Heart left ventricle (tissue), 16 donors: ENCODE measurements around the gene NGLY1. TPM values are rescaled to one million over a fixed set of nuclear protein-coding genes. Genes with fewer than 3 reads are reported as not detected.

ENCODE experiments used
- ATAC-seq, 4 donors: fragments of 200-7000 bp; cut with Tn5 transposase; one replicate each; pipeline ENCODE4 v1.9.1; 2020 to 2022; ENCODE audit warnings: moderate library complexity in 4 of 4, mild to moderate bottlenecking in 3 of 4, moderate number of reproducible peaks in 1 of 4
- DNase-seq, 5 donors: peaks; one replicate each; pipeline ENCODE4 v3.0.0-alpha.2; 2020
- H3K27ac ChIP-seq, 12 donors: fragments of 200-600 bp; sonication (generic) in 4 of 12; one replicate each; pipeline versions ENCODE4 v1.5.0 to v1.8.0; 2016 to 2022; ENCODE audit warnings: mild to moderate bottlenecking in 2 of 12
- H3K27me3 ChIP-seq, 9 donors: fragments of 200-600 bp; sonication (generic) in 2 of 9; one replicate each; pipeline versions ENCODE4 v1.5.1 to v1.8.0; 2016 to 2022; ENCODE audit warnings: mild to moderate bottlenecking in 3 of 9
- H3K36me3 ChIP-seq, 9 donors: fragments of 200-600 bp; sonication (generic) in 2 of 9; one replicate each; pipeline versions ENCODE4 v1.5.0 to v1.8.0; 2018 to 2022; ENCODE audit warnings: mild to moderate bottlenecking in 2 of 9
- H3K4me1 ChIP-seq, 12 donors: fragments of 200-600 bp; sonication (generic) in 4 of 12; one replicate each; pipeline versions ENCODE4 v1.5.0 to v1.8.0; 2016 to 2022; ENCODE audit warnings: mild to moderate bottlenecking in 3 of 12
- H3K4me3 ChIP-seq, 12 donors: fragments of 200-600 bp; sonication (generic) in 4 of 12; one replicate each; pipeline versions ENCODE4 v1.5.0 to v1.8.0; 2017 to 2022; ENCODE audit warnings: mild to moderate bottlenecking in 9 of 12, moderate library complexity in 4 of 12
- H3K9me3 ChIP-seq, 12 donors: fragments of 200-600 bp; sonication (generic) in 4 of 12; one replicate each; pipeline versions ENCODE4 v1.5.0 to v1.8.0; 2016 to 2022; ENCODE audit warnings: mild to moderate bottlenecking in 1 of 12
- POLR2A ChIP-seq, 2 donors: fragments of 450-650 bp; IDR thresholded peaks; one replicate each; pipeline ENCODE4 v1.6.1; 2017; ENCODE audit warnings: antibody characterized with exemption in 2 of 2, mild to moderate bottlenecking in 2 of 2, moderate library complexity in 2 of 2
- WGBS, 4 donors: extraction: QIAGEN DNeasy Blood & Tissue Kit in 2 of 4; methylation state at CpG; one replicate each; pipeline versions ENCODE4 v1.1.5 to v1.1.7; 2013 to 2018; 5-methylcytosine and 5-hydroxymethylcytosine counted together
- intact Hi-C, 10 donors: fragments of 100-400 bp; cut with DNase I; formaldehyde crosslinking; loops; one replicate each; pipeline versions ENCODE4 v1.11.1 to v1.14.2; 2022
- long read RNA-seq, 3 donors: library from polyadenylated mRNA; unstranded; transcript quantifications; one replicate each; pipeline ENCODE4 v2.0.0, GENCODE V29; 2020 to 2021
- polyA plus RNA-seq, 2 donors: library from polyadenylated mRNA; stranded (reverse); fragments of 200-250 nt; gene quantifications; one replicate each; pipeline ENCODE4 v1.2.3, GENCODE V29; 2013
- total RNA-seq, 9 donors: library from RNA; depleted of rRNA in 2 of 9; stranded (reverse); fragments of >200 nt in 2 of 9; fragmentation: NEBNext Ultra II Directional in 3 of 9; extraction: Animal tissue kit (Norgen Biotek cat#: 25700) in 3 of 9; gene quantifications; one replicate each; pipeline versions ENCODE4 v1.1.0 to v1.2.4, GENCODE V29; 2016 to 2023
- TF ChIP-seq, protein P1 (sequence below), 12 donors: fragments of 200-600 bp; sonication (generic) in 4 of 12; IDR thresholded peaks; one replicate each; pipeline versions ENCODE4 v1.5.0 to v1.8.0; 2018 to 2022; ENCODE audit warnings: antibody characterized with exemption in 12 of 12, mild to moderate bottlenecking in 5 of 12
- donor health status: ischemic (EF 13 %, LVEDD 7.1; RV severe dilation, severe dysfunction).
- donor health status: healthy with polysubstance abuse.
- donor health status: DM: no; HTN: yes; CAD: no.
- donor health status: DM: no; HTN: no; CAD: no.
- donor health status: ischemic (EF 25% LVEDD 6.9; RV normal size, moderate dysfunction).
- donor health status: ischemic (EF 25% LVEDD 5.7; RV mildly dilated, moderate dysfunction).
- donor health status: healthy.
- donor health status: DM: yes; HTN: yes; CAD: no.
- donor health status: ischemic (EF 35%, LVEDD 5.7; RV mildly dilated, moderate dysfunction).
- donor health status: nonischemic (EF 11% LVEDD 7.7; RV severe dilation, severe dysfunction).
- donor health status: DM: yes; HTN: yes; CAD: no.
- donor health status: PGD.
- donor health status: ischemic (EF 29% LVEDD 5.4; RV normal size, mild dysfunction).
- donor health status: nonischemic (EF 23%, LVEDD 6.1; RV moderate dilation, normal function).

NGLY1 gene, protein sequence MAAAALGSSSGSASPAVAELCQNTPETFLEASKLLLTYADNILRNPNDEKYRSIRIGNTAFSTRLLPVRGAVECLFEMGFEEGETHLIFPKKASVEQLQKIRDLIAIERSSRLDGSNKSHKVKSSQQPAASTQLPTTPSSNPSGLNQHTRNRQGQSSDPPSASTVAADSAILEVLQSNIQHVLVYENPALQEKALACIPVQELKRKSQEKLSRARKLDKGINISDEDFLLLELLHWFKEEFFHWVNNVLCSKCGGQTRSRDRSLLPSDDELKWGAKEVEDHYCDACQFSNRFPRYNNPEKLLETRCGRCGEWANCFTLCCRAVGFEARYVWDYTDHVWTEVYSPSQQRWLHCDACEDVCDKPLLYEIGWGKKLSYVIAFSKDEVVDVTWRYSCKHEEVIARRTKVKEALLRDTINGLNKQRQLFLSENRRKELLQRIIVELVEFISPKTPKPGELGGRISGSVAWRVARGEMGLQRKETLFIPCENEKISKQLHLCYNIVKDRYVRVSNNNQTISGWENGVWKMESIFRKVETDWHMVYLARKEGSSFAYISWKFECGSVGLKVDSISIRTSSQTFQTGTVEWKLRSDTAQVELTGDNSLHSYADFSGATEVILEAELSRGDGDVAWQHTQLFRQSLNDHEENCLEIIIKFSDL
- total RNA-seq = 10 to 100 TPM; 18.5 to 41.0 (median 31.0) TPM
- 10 to 100 TPM; 22.3 to 40.2 TPM for polyA plus RNA-seq
- long read RNA-seq, donor 1, transcript NGLY1-202 (12 exons, 2,473 nt) = major isoform, 110 of 131 reads
- long read RNA-seq, donor 1, partial matches to known transcripts = 4 of 131 reads
- long read RNA-seq, donor 1, other reads (novel, unspliced or antisense) = 15 of 131 reads
- long read RNA-seq, donor 2, transcript NGLY1-202 (12 exons, 2,473 nt) = major isoform, 372 of 444 reads
- long read RNA-seq, donor 2, partial matches to known transcripts = 11 of 444 reads
- long read RNA-seq, donor 2, other reads (novel, unspliced or antisense) = 59 of 444 reads
- long read RNA-seq, donor 3, transcript NGLY1-202 (12 exons, 2,473 nt) = major isoform, 156 of 178 reads
- long read RNA-seq, donor 3, partial matches to known transcripts = 1 of 178 reads
- long read RNA-seq, donor 3, other reads (novel, unspliced or antisense) = 21 of 178 reads

- no peaks in the 10 kb centered on the region for H3K27me3 ChIP-seq
- TF ChIP-seq POLR2A (IDR thresholded peaks at IDR 0.05) = peak in 1 of 2 donors; percentile 96
- TF ChIP-seq, protein P1, sequence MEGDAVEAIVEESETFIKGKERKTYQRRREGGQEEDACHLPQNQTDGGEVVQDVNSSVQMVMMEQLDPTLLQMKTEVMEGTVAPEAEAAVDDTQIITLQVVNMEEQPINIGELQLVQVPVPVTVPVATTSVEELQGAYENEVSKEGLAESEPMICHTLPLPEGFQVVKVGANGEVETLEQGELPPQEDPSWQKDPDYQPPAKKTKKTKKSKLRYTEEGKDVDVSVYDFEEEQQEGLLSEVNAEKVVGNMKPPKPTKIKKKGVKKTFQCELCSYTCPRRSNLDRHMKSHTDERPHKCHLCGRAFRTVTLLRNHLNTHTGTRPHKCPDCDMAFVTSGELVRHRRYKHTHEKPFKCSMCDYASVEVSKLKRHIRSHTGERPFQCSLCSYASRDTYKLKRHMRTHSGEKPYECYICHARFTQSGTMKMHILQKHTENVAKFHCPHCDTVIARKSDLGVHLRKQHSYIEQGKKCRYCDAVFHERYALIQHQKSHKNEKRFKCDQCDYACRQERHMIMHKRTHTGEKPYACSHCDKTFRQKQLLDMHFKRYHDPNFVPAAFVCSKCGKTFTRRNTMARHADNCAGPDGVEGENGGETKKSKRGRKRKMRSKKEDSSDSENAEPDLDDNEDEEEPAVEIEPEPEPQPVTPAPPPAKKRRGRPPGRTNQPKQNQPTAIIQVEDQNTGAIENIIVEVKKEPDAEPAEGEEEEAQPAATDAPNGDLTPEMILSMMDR (IDR thresholded peaks at IDR 0.05) = peak in 6 of 12 donors; percentile 18 to 43 (median 30)
Measured at GRCh38 chr3:25782938-25783660, at the start of gene NGLY1. TSS of gene NGLY1 (minus strand) at chr3:25783443. CDS start at chr3:25783390, 53 bp downstream.

DNA sequence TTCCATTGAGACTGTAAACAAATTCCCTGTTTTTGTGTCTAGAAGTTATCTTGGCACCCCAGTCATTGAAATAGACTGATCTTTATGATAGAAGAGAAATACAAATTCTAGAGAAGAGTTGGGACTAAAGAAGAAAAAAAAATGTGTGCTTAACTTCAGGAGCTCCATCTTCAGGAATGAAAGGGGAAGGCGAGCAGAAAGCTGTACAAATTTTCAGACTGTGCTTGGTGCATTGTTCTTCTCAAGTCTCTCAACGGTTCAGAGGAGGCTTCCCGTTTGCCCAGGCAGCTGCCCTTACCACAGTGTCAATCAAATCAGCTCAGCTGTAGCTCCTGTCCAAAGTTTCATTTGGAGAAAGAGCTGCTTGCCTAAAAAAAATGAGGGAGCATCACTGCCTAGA lies 48.3 kb upstream of the NGLY1 start:
- no peak for DNase-seq
- Histone ChIP-seq H3K4me1 (no peaks in the 10 kb centered on the region), H3K9me3 (peaks cover 0 to 9% (median 0%) of the 10 kb centered on the region in 12 donors), H3K4me3 (no peak overlapping the region), H3K27me3 (no peaks in the 10 kb centered on the region), H3K36me3 (no peaks in the 10 kb centered on the region), H3K27ac (no peak overlapping the region)
- TF ChIP-seq, protein P1 (IDR thresholded peaks at IDR 0.05) = peak in 2 of 12 donors; percentile 12 to 22
- no peak for TF ChIP-seq POLR2A (IDR thresholded peaks at IDR 0.05)
- WGBS, 4 donors = 10 to 18% (median 14%) methylated on average over 3 of the region's 3 CpGs
- no peak for ATAC-seq
- intact Hi-C loops = no loop called here

More at GRCh38 chr3:25782938-25783660, at the start of gene NGLY1:
- 0 to 2% (median 1%) methylated on average over 11 to 72 of the region's 72 CpGs for WGBS, 4 donors
- Histone ChIP-seq H3K4me1 (peaks cover 0 to 37% (median 13%) of the 10 kb centered on the region in 12 donors), H3K4me3 (peak within 1 kb of the TSS; percentile 74 to 97 (median 88)), H3K27ac (peak within 1 kb of the TSS; percentile 63 to 94 (median 90)), H3K9me3 (no peaks in the 10 kb centered on the region), H3K36me3 (peaks cover 0 to 5% (median 4%) of the 10 kb centered on the region in 9 donors)
- intact Hi-C loops = loop anchor here in 6 of 10 donors (2.0 to 10.0 kb wide), 5 partner anchors 116 to 332 kb away; partner anchors contain the start of gene TOP2B (in 3 of the 6)
- peak; percentile 92 to 98 (median 98) for ATAC-seq
- DNase-seq = peak; percentile 86 to 93 (median 90)

DNA sequence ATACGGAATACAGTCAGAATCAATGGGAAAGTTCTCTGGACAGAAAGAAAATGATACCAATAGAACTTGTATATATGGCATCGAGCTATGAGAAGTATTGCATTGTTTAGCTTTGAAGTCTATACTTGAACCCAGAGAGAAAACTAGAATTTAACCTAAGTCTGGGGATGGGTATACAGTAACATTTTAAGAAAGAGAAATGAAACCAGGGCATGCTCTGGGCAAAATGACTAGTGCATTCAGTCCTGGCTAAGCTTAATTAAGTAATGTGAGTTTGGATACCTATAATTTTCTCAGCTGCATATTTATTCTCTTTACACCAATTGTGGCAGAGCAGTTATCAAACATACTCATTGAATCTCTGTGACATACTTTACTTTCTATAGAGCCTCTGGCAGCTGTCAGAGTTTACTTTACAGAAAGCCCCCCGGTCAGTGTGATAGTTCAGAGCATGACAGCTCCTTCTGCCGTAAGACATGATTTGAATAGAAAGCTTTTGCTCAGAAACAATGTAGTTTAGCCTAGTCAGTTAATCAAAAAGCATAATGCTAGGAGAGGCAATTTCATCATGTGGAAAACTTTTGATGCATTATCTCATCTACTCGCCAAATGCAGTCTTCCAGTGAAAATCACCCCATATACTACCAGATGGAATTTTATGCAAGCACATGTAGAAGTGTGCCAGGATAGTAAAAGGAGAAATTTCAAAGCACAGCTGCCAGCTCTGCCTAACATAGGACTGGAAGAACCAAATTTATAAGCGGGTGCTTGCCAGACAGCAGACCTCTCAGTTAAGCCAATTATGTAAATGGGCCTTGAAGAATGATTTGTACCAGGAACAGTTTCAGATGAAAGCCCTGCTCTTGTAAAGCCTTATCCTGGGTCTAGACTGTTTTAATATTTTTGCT lies 47.4 kb upstream of the NGLY1 start:
- Histone ChIP-seq H3K9me3 (peaks cover 0 to 9% (median 0%) of the 10 kb centered on the region in 12 donors), H3K27ac (no peak overlapping the region), H3K4me1 (no peaks in the 10 kb centered on the region), H3K36me3 (no peaks in the 10 kb centered on the region), H3K4me3 (no peak overlapping the region), H3K27me3 (no peaks in the 10 kb centered on the region)
- ATAC-seq = no peak
- intact Hi-C loops = no loop called here
- 74 to 85% (median 80%) methylated on average over 6 of the region's 6 CpGs for WGBS, 4 donors
- TF ChIP-seq, protein P1 (IDR thresholded peaks at IDR 0.05) = no peak
- no peak for DNase-seq
